ENCODE measurements around the gene SEMA5B.
A peak's percentile ranks its signal among the peaks of the same experiment; 100 is the strongest.

Gene SEMA5B, protein sequence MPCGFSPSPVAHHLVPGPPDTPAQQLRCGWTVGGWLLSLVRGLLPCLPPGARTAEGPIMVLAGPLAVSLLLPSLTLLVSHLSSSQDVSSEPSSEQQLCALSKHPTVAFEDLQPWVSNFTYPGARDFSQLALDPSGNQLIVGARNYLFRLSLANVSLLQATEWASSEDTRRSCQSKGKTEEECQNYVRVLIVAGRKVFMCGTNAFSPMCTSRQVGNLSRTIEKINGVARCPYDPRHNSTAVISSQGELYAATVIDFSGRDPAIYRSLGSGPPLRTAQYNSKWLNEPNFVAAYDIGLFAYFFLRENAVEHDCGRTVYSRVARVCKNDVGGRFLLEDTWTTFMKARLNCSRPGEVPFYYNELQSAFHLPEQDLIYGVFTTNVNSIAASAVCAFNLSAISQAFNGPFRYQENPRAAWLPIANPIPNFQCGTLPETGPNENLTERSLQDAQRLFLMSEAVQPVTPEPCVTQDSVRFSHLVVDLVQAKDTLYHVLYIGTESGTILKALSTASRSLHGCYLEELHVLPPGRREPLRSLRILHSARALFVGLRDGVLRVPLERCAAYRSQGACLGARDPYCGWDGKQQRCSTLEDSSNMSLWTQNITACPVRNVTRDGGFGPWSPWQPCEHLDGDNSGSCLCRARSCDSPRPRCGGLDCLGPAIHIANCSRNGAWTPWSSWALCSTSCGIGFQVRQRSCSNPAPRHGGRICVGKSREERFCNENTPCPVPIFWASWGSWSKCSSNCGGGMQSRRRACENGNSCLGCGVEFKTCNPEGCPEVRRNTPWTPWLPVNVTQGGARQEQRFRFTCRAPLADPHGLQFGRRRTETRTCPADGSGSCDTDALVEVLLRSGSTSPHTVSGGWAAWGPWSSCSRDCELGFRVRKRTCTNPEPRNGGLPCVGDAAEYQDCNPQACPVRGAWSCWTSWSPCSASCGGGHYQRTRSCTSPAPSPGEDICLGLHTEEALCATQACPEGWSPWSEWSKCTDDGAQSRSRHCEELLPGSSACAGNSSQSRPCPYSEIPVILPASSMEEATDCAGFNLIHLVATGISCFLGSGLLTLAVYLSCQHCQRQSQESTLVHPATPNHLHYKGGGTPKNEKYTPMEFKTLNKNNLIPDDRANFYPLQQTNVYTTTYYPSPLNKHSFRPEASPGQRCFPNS

DNA sequence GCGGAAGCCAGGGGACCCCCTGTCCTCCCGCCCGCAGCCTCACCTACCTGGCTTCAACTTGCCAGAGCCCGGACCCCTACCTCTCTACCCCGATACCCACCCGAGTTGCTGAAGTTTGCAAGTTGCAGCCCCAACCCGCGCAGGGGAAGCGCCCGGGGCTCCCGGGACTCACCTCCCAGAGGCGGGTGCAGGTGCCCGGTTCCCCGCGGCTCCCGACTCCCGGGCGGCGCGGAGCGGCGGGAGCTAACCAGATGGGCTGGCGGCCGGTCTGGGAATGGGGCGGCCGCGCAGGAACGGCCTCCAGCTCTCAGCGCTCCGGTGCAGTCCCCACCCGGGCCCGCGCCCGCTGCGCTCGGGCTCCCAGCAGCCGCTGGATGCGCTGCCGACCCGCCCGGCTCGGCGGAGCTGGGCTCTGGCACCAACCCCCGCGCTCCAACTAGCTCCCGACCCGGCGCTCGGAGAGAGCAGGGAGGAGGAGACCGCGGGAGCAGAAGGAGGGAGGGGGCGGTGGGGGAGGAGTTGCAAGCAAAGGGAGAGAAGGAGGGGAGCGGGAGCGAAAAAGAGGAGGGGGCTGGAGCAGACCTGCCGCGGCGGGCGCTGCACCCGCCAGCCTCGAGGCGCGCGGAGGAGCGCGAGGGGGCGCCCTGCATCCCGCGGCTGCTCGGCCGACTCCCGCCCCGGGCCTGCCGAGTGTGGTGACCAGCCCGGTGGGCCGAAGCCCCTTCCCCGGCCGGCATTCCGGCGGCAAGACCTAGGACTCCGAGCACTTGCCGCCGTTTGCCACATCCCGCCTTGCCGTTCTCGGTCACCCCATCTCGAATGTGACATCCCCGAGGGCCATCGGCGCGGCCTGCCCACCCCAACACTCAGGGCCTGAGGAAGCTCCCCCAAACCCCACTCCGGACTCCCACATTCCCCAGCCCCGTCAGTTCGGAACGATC, at the start of gene SEMA5B:
Gene SEMA5B (minus strand): TSS at position 472 of the 941 bp plus-strand sequence. CDS start 66,500 bp downstream, outside the sequence.
- TF ChIP-seq, protein P1, sequence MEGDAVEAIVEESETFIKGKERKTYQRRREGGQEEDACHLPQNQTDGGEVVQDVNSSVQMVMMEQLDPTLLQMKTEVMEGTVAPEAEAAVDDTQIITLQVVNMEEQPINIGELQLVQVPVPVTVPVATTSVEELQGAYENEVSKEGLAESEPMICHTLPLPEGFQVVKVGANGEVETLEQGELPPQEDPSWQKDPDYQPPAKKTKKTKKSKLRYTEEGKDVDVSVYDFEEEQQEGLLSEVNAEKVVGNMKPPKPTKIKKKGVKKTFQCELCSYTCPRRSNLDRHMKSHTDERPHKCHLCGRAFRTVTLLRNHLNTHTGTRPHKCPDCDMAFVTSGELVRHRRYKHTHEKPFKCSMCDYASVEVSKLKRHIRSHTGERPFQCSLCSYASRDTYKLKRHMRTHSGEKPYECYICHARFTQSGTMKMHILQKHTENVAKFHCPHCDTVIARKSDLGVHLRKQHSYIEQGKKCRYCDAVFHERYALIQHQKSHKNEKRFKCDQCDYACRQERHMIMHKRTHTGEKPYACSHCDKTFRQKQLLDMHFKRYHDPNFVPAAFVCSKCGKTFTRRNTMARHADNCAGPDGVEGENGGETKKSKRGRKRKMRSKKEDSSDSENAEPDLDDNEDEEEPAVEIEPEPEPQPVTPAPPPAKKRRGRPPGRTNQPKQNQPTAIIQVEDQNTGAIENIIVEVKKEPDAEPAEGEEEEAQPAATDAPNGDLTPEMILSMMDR (IDR thresholded peaks at IDR 0.05; ENCODE audit: control extremely low read depth, extremely low read depth, low read depth, missing control alignments), result peak; percentile 74
- CTCF ChIA-PET, result interaction anchor here (1.0 to 4.1 kb wide), 19 partner anchors 10 to 1481 kb away, joined by 3 to 27 read pairs (median 3); partner anchors contain the start of genes HSPBAP1 and POLQ
- POLR2A ChIA-PET, result no interaction called here
- DNase-seq (ENCODE audit: extremely low spot score), result peak; percentile 66

DNA sequence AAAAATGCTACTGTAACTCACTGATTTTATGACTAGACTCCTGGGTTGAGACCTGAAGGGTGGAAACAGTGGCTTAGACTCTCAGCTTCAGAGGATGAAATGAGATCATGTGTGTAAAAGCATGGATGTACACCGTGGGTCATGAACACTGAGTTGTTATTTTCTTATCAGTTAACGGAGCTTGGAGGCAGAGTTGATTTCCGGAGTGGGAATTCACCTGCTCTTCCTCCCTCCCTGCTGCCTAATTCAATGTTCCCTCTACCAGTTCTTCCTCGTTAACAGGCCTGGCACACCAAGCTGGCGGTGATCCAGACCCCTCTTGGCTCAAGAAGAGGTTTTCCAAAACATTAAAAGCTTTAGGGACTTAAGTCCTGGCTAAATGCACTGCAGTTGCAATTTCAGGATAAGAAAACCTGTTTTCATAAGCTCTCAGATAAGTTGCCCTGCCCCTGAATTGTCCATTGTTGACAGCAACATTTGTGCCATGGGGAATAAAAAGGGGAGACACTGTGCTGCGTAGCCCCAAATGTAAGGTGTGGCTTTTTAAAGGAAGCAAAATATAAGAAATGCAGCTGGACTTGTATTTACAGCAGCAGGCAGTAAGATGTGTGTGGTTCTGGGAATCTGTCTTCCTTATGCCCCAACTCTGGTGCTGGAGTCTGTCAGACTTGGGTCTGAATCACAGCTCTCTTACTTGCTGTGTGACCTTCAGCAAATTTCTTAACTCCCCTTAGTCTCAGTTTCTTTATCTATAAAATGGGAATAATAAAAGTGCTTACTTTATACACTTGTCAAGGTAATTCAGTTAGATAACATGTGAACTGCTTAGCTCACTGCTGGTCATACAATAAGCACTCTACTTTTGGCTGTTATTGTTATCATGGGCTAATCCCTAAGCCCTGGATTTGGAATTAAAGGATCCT, 49.2 kb upstream of the SEMA5B start:
- TF ChIP-seq, protein P1 (IDR thresholded peaks at IDR 0.05; ENCODE audit: control extremely low read depth, extremely low read depth, low read depth, missing control alignments), result no peak
- ChIA-PET POLR2A (interaction anchor here (1.3 kb wide), 1 partner anchor 10 kb away, joined by 3 read pairs; the partner anchor contains the start of gene PDIA5), CTCF (interaction anchor here (0.9 to 1.3 kb wide), 4 partner anchors 9 to 49 kb away, joined by 4 to 6 read pairs (median 4); partner anchors contain the start of gene SEMA5B)
- DNase-seq (ENCODE audit: extremely low spot score), result no peak

DNA sequence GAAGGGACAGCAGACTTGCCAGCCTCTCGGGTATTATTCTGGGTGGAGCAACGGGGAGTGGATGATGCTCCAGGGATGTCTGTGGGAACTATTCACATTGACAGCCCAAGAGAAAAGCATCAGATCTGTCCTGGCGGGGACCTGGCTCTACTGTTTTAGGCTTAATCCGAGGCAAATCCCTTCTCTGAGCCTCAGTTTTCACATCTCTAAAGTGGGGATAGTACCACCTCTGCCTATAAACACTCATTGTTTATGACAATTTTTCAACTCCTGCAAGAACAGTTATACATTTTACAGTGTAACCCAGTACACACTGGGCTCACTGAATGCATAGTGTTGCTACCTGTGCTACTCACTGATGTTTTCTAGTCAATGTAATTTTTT, 48.5 kb upstream of the SEMA5B start:
- TF ChIP-seq, protein P1 (IDR thresholded peaks at IDR 0.05; ENCODE audit: control extremely low read depth, extremely low read depth, low read depth, missing control alignments), result no peak
- no peak for DNase-seq (ENCODE audit: extremely low spot score)
- CTCF ChIA-PET, result interaction anchor here (0.9 to 1.3 kb wide), 3 partner anchors 10 to 48 kb away, joined by 4 to 6 read pairs (median 4); partner anchors contain the start of gene SEMA5B
- POLR2A ChIA-PET, result interaction anchor here (1.3 kb wide), 1 partner anchor 10 kb away, joined by 3 read pairs; the partner anchor contains the start of gene PDIA5

DNA sequence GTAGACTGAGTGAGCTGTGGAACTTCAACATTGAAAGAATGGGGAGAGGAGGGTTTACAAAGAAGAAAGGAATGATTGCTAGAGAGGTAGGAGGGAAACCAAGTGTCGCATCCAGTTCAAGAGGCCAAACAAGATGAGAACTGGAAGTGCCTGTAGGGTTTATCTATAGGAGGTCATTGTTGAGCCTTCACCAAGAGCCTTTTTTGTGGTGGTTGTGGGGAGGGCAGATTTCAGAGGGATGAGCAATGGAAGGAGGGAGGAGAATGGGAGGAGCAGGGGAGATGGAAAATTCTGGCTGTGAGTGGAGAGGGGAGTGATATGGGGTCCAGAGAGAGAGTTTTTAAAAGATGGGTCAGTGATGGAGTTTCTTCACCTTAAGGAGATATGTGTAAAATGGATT, 47.8 kb upstream of the SEMA5B start:
- no peak for DNase-seq (ENCODE audit: extremely low spot score)
- CTCF ChIA-PET, result interaction anchor here (1.3 kb wide), 1 partner anchor 11 kb away, joined by 4 read pairs; no protein-coding TSS in a partner anchor
- TF ChIP-seq, protein P1 (IDR thresholded peaks at IDR 0.05; ENCODE audit: control extremely low read depth, extremely low read depth, low read depth, missing control alignments), result no peak
- POLR2A ChIA-PET, result no interaction called here

DNA sequence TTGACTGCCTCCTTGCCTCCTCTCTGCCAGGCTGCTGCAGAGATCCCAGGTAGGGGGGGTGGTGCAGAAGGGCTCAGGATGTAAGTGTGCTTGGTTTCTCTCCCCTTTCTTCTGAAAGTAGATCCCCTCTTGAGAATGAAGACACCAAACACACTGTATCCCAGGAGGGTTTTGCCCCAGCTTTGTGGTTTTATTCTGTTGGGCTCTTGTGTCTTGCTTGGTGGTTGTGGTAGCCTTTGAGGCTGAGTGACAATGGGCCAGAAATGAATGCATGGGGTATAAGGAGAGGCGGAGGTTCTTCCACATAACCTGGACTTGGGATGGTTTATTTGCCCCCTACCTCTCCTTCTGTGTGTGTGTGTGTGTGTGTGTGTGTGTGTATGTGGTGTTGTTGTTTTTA, 45.0 kb upstream of the SEMA5B start:
- CTCF ChIA-PET, result interaction anchor here (3.8 kb wide), 1 partner anchor 16 kb away, joined by 10 read pairs; no protein-coding TSS in a partner anchor
- TF ChIP-seq, protein P1 (IDR thresholded peaks at IDR 0.05; ENCODE audit: control extremely low read depth, extremely low read depth, low read depth, missing control alignments), result no peak
- no peak for DNase-seq (ENCODE audit: extremely low spot score)
- POLR2A ChIA-PET, result no interaction called here

All from GM10248 (cell line).